ENCODE results near the gene PRKCA.

The PRKCA gene

DNA sequence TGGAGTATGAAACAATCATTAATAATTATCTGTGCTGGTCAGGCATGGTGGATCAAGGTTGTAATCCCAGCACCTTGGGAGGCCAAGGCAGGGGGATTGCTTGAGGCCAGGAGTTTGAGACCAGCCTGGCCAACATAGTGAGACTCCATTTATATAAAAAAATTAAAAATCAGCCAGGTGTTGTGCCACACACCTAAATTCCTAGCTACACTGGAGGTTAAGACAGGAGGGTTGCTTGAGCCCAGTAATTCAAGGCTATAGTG, 28.9 kb upstream of the PRKCA start:
- no peak overlapping the region for H4K91ac ChIP-seq (ENCODE audit: low read depth, low read length)

DNA sequence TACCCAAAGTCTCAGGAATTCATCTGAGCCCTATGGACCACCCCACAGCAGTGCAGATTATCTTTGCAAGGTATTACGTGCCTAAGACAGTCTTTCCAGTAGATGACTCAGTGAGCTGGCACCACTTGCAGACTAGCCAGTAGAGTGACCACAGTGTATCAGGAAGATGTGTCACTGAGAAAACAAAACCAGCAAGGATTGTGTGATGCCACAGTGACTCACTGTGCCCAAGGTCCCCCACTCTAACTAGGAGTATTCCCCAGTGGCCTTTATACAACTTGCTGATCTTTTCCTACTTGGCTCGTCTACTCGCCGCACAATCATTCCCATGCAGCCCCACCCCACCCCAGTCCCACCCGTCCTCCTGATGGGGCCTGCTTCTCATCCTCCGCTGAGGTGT, 26.8 kb upstream of the PRKCA start:
- Histone ChIP-seq H3K79me1 (ENCODE audit: low read length) (no peaks in the 10 kb centered on the region), H3K4me2 (ENCODE audit: low read length) (no peak overlapping the region), H3K9me3 (ENCODE audit: insufficient read depth, low read depth, low read length) (no peaks in the 10 kb centered on the region), H3K14ac (ENCODE audit: low read length) (no peak overlapping the region), H3K79me2 (ENCODE audit: control insufficient read depth, insufficient read depth, low read length, poor library complexity) (no peaks in the 10 kb centered on the region), H2BK5ac (ENCODE audit: low read depth, low read length, poor library complexity) (no peak overlapping the region), H3K23ac (ENCODE audit: low read length) (no peak overlapping the region), H3K4me3 (ENCODE audit: low read depth, low read length) (no peak overlapping the region), H4K8ac (ENCODE audit: low read depth, low read length) (no peak overlapping the region), H3K36me3 (ENCODE audit: control insufficient read depth in 1 of 2, insufficient read depth in 2 of 2, low read length in 2 of 2) (no peaks in the 10 kb centered on the region), H4K91ac (ENCODE audit: low read depth, low read length) (no peak overlapping the region), H2AK5ac (ENCODE audit: low read length) (no peak overlapping the region), H2BK120ac (ENCODE audit: insufficient read depth, low read length, poor library complexity) (no peak overlapping the region), H3K27me3 (ENCODE audit: insufficient read depth, low read length) (no peaks in the 10 kb centered on the region), H2BK12ac (ENCODE audit: low read length) (no peak overlapping the region), H2AFZ (ENCODE audit: insufficient read depth, low read length, poor library complexity) (no peak overlapping the region), H3K4me1 (ENCODE audit: control insufficient read depth in 1 of 2, insufficient read depth in 2 of 2, low read length in 2 of 2) (no peaks in the 10 kb centered on the region), H4K12ac (ENCODE audit: low read depth, low read length) (no peak overlapping the region), H3K9ac (ENCODE audit: low read length) (no peak overlapping the region), H3K4ac (ENCODE audit: low read depth, low read length) (no peak overlapping the region), H3K18ac (ENCODE audit: low read length) (no peak overlapping the region), H3K27ac (ENCODE audit: low read depth, low read length) (no peak overlapping the region)
- WGBS (ENCODE audit: extremely low coverage, insufficient coverage, insufficient read length) = no CpG with 5 or more reads among the region's 6 CpGs
- peak; percentile 12 to 17 for DNase-seq

More for the DNA sequence above, 28.9 kb upstream of the PRKCA start:
- DNase-seq = no peak
- Histone ChIP-seq H2AK5ac (ENCODE audit: low read length) (no peak overlapping the region), H2BK120ac (ENCODE audit: insufficient read depth, low read length, poor library complexity) (no peak overlapping the region), H3K4me1 (ENCODE audit: control insufficient read depth in 1 of 2, insufficient read depth in 2 of 2, low read length in 2 of 2) (no peaks in the 10 kb centered on the region), H3K23ac (ENCODE audit: low read length) (no peak overlapping the region), H3K79me2 (ENCODE audit: control insufficient read depth, insufficient read depth, low read length, poor library complexity) (no peaks in the 10 kb centered on the region), H3K27me3 (ENCODE audit: insufficient read depth, low read length) (no peaks in the 10 kb centered on the region), H3K14ac (ENCODE audit: low read length) (no peak overlapping the region), H3K36me3 (ENCODE audit: control insufficient read depth in 1 of 2, insufficient read depth in 2 of 2, low read length in 2 of 2) (no peaks in the 10 kb centered on the region), H3K4me3 (ENCODE audit: low read depth, low read length) (no peak overlapping the region), H3K9me3 (ENCODE audit: insufficient read depth, low read depth, low read length) (no peaks in the 10 kb centered on the region), H3K79me1 (ENCODE audit: low read length) (no peaks in the 10 kb centered on the region), H3K27ac (ENCODE audit: low read depth, low read length) (no peak overlapping the region), H2AFZ (ENCODE audit: insufficient read depth, low read length, poor library complexity) (no peak overlapping the region), H3K4me2 (ENCODE audit: low read length) (no peak overlapping the region), H4K8ac (ENCODE audit: low read depth, low read length) (no peak overlapping the region), H3K18ac (ENCODE audit: low read length) (no peak overlapping the region), H2BK5ac (ENCODE audit: low read depth, low read length, poor library complexity) (no peak overlapping the region), H3K9ac (ENCODE audit: low read length) (no peak overlapping the region), H3K4ac (ENCODE audit: low read depth, low read length) (no peak overlapping the region), H2BK12ac (ENCODE audit: low read length) (no peak overlapping the region), H4K12ac (ENCODE audit: low read depth, low read length) (no peak overlapping the region)

DNA sequence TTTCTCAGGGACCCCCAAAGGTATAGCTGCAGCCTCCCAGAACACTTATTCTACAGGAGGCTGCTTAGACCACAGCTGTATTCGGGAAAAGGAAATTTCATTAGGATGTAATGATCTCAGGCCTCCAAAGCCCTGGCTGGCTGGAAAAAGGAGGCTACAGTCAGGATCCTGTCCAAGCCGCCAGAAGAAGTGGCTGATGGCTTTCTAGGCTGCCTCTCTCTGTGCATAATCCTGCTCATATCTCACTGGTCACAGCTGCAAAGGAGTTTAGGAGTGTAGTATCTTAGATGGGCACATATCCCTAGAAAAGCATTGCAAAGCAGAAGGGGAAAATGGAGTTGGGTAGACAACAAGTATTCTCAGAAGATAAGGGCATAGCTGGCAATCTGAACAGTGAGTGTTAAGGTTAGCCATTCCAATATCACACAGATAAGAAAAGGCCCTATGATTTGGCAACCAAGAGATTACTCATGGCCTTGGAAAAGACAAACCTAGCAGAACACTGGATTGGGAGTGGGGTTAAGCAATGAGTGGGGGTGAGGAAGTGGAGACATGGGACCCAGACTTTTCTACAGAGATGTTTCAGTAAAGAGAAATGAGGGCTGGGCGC, 26.0 kb upstream of the PRKCA start:
- Histone ChIP-seq H3K27me3 (ENCODE audit: insufficient read depth, low read length) (no peaks in the 10 kb centered on the region), H3K4me2 (ENCODE audit: low read length) (no peak overlapping the region), H3K79me1 (ENCODE audit: low read length) (no peaks in the 10 kb centered on the region), H3K27ac (ENCODE audit: low read depth, low read length) (no peak overlapping the region), H2BK5ac (ENCODE audit: low read depth, low read length, poor library complexity) (no peak overlapping the region), H3K9ac (ENCODE audit: low read length) (no peak overlapping the region), H4K8ac (ENCODE audit: low read depth, low read length) (no peak overlapping the region), H4K91ac (ENCODE audit: low read depth, low read length) (no peak overlapping the region), H3K4me3 (ENCODE audit: low read depth, low read length) (no peak overlapping the region), H2AK5ac (ENCODE audit: low read length) (no peak overlapping the region), H2BK12ac (ENCODE audit: low read length) (no peak overlapping the region), H3K4me1 (ENCODE audit: control insufficient read depth in 1 of 2, insufficient read depth in 2 of 2, low read length in 2 of 2) (no peaks in the 10 kb centered on the region), H3K14ac (ENCODE audit: low read length) (no peak overlapping the region), H3K4ac (ENCODE audit: low read depth, low read length) (no peak overlapping the region), H3K9me3 (ENCODE audit: insufficient read depth, low read depth, low read length) (no peaks in the 10 kb centered on the region), H3K18ac (ENCODE audit: low read length) (no peak overlapping the region), H2BK120ac (ENCODE audit: insufficient read depth, low read length, poor library complexity) (no peak overlapping the region), H3K79me2 (ENCODE audit: control insufficient read depth, insufficient read depth, low read length, poor library complexity) (no peaks in the 10 kb centered on the region), H2AFZ (ENCODE audit: insufficient read depth, low read length, poor library complexity) (no peak overlapping the region), H3K23ac (ENCODE audit: low read length) (no peak overlapping the region), H3K36me3 (ENCODE audit: control insufficient read depth in 1 of 2, insufficient read depth in 2 of 2, low read length in 2 of 2) (no peaks in the 10 kb centered on the region), H4K12ac (ENCODE audit: low read depth, low read length) (no peak overlapping the region)
- peak; percentile 10 to 69 for DNase-seq
- no CpG with 5 or more reads among the region's 3 CpGs for WGBS (ENCODE audit: extremely low coverage, insufficient coverage, insufficient read length)

DNA sequence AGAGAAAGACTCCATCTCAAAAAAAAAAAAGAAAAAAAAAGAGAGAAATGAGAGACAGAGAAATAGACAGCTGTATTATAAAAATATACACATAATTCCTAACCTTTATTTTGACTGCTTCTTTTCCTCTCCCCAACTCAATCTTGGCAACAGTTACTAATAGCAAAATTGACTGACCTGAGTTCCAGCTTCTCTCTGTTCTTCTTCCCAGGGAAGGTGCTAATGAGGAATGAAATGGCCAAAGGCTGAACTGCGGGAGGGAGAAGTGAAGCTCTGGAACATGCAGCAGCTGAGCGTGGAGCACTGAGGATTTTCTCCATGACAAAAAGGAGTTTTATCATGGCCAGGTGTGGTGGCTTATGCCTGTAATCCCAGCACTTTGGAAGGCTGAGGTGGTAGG, 25.2 kb upstream of the PRKCA start:
- H2BK5ac ChIP-seq (ENCODE audit: low read depth, low read length, poor library complexity) = no peak overlapping the region
- H4K8ac ChIP-seq (ENCODE audit: low read depth, low read length) = no peak overlapping the region
- no peak overlapping the region for H3K4me2 ChIP-seq (ENCODE audit: low read length)
- no peaks in the 10 kb centered on the region for H3K4me1 ChIP-seq (ENCODE audit: control insufficient read depth in 1 of 2, insufficient read depth in 2 of 2, low read length in 2 of 2)
- no peak for DNase-seq
- H3K9ac ChIP-seq (ENCODE audit: low read length) = no peak overlapping the region
- no peak overlapping the region for H4K12ac ChIP-seq (ENCODE audit: low read depth, low read length)
- no peak overlapping the region for H3K27ac ChIP-seq (ENCODE audit: low read depth, low read length)
- no CpG with 5 or more reads among the region's 2 CpGs for WGBS (ENCODE audit: extremely low coverage, insufficient coverage, insufficient read length)
- no peak overlapping the region for H3K4ac ChIP-seq (ENCODE audit: low read depth, low read length)
- no peaks in the 10 kb centered on the region for H3K27me3 ChIP-seq (ENCODE audit: insufficient read depth, low read length)
- H3K23ac ChIP-seq (ENCODE audit: low read length) = no peak overlapping the region
- no peaks in the 10 kb centered on the region for H3K79me2 ChIP-seq (ENCODE audit: control insufficient read depth, insufficient read depth, low read length, poor library complexity)
- H3K4me3 ChIP-seq (ENCODE audit: low read depth, low read length) = no peak overlapping the region
- H3K14ac ChIP-seq (ENCODE audit: low read length) = no peak overlapping the region
- H2AK5ac ChIP-seq (ENCODE audit: low read length) = no peak overlapping the region
- no peaks in the 10 kb centered on the region for H3K36me3 ChIP-seq (ENCODE audit: control insufficient read depth in 1 of 2, insufficient read depth in 2 of 2, low read length in 2 of 2)
- H4K91ac ChIP-seq (ENCODE audit: low read depth, low read length) = no peak overlapping the region
- H3K18ac ChIP-seq (ENCODE audit: low read length) = no peak overlapping the region
- no peak overlapping the region for H2AFZ ChIP-seq (ENCODE audit: insufficient read depth, low read length, poor library complexity)
- H3K79me1 ChIP-seq (ENCODE audit: low read length) = no peaks in the 10 kb centered on the region
- H2BK120ac ChIP-seq (ENCODE audit: insufficient read depth, low read length, poor library complexity) = no peak overlapping the region
- H2BK12ac ChIP-seq (ENCODE audit: low read length) = no peak overlapping the region
- no peaks in the 10 kb centered on the region for H3K9me3 ChIP-seq (ENCODE audit: insufficient read depth, low read depth, low read length)

Data from trophoblast cell (in vitro differentiated cells and primary cell).